Activated effector memory CD4-positive, alpha-beta T cell treated with Interleukin-2 at 50 U/mL for 16 hours (primary cell): Measurements from ENCODE around the gene UBE4B.
"Not testable (repeated sequence)": the region's sequence is repeated elsewhere in the genome, so short reads cannot be mapped to it uniquely, and the experiment has no call there.

Source experiments
- DNase-seq: peaks from one replicate; pipeline ENCODE4 v3.0.0-alpha.2; 2020

Gene UBE4B

GRCh38 chr1:10042746-10043145, 10.0 kb downstream of the UBE4B start:
- DNase-seq: no peak

- no peak for DNase-seq
Measured at GRCh38 chr1:10045480-10046355, 13.0 kb downstream of the UBE4B start.

GRCh38 chr1:10046356-10047085, 13.8 kb downstream of the UBE4B start:
- DNase-seq: no peak

- no peak for DNase-seq
Measured at GRCh38 chr1:10048601-10049000, 15.8 kb downstream of the UBE4B start.

GRCh38 chr1:10050611-10051010, 17.9 kb downstream of the UBE4B start:
- DNase-seq: no peak

DNA sequence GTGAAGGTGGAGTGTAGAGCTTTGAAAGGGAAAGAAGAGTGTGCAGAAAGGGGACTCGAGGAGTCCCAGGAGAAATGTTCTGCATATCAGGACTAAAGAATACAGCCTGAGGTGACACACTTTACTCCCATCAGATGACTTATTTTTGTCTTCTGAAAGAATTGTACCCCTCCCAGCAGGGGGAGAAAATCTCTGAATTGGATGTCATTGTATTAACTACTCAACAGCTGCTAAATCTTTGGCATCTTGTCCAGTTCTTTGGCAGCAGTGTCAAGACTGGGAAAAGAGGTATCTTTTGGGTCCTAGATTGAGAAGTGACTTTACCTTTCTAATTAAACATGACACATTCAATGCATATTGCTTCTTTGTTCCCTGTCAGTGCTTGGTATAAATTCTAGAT, 18.9 kb downstream of the UBE4B start:
- no peak for DNase-seq

GRCh38 chr1:10052347-10052746, 19.6 kb downstream of the UBE4B start:
- DNase-seq: no peak

DNA sequence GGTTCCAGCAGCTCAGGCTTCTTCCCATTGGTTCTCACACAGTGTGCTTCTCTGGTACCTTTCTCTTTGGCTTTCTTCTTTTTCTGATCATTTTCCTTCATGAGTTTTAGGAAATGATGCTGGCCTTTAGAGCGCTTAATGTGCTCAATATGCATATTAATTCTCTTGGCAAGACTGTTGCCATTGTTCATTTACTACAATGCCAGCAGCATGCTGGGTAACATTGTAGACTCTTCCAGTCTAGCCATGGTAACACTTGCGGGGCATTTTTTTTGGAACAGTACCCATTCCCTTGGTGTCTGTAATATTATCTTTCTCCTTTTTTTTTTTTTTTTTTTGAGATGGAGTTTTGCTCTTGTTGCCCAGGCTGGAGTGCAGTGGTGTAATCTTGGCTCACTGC, 21.7 kb downstream of the UBE4B start:
- DNase-seq: no peak

DNA sequence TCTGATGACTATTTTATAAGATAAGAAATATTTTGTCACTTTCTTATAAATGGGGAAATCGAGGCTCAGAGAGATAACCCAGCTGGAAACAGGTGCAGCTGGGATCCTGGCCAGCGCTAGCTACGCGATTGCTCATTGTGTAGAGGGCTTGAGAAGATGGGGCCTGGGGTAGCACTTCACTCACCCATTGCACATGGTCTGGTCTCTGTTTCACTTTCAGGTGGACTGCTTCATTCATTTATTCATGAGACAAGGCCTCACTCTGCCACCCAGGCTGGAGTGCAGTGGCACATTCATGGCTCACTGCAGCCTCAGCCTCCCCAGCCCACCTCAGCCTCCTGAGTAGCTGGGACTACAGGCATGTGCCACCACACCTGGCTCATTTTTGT, 23.8 kb downstream of the UBE4B start:
- no peak for DNase-seq

GRCh38 chr1:10057343-10057742, 24.6 kb downstream of the UBE4B start:
- no peak for DNase-seq

- no peak for DNase-seq
Measured at GRCh38 chr1:10057796-10058195, 25.0 kb downstream of the UBE4B start.

- no peak for DNase-seq
Measured at GRCh38 chr1:10059342-10059718, 26.6 kb downstream of the UBE4B start.

DNA sequence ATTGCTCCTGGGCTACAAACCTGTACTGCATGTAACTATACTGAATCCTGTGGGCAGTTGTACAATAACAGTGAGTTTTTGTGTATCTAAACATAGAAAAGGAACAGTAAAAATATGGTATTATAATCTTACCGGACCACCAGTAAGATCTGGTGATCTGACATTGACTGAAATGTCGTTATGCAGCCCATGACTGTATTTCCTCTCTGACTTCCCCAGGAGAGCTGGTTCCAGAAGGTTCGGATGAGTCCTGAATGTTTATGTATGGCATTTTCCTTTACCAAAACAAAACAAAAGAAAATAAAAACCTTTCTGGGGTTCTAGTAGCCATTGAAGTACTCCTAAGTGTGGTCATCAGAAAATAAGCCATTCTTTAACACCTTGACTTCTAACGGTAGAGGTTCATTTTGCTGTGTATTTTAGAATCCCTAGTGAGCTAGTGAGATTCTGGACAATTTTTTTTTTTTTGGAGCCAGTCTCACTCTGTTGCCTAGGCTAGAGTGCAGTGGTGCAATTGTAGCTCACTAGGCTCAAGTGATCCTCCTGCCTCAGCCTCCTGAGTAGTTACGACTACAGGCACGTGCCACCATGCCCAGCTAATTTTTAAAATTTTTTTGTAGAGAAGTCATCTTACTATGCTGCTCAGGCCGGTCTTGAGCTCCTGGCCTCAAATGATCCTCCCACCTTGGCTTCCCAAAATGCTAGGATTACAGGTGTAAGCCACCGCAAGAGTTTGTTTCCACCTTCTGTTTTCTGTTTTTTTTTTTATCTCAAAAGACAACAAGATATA, 27.7 kb downstream of the UBE4B start:
- DNase-seq: no peak

- DNase-seq: no peak
Measured at GRCh38 chr1:10061276-10061675, 28.5 kb downstream of the UBE4B start.

- no peak for DNase-seq
Measured at GRCh38 chr1:10063878-10064277, 31.1 kb downstream of the UBE4B start.

DNA sequence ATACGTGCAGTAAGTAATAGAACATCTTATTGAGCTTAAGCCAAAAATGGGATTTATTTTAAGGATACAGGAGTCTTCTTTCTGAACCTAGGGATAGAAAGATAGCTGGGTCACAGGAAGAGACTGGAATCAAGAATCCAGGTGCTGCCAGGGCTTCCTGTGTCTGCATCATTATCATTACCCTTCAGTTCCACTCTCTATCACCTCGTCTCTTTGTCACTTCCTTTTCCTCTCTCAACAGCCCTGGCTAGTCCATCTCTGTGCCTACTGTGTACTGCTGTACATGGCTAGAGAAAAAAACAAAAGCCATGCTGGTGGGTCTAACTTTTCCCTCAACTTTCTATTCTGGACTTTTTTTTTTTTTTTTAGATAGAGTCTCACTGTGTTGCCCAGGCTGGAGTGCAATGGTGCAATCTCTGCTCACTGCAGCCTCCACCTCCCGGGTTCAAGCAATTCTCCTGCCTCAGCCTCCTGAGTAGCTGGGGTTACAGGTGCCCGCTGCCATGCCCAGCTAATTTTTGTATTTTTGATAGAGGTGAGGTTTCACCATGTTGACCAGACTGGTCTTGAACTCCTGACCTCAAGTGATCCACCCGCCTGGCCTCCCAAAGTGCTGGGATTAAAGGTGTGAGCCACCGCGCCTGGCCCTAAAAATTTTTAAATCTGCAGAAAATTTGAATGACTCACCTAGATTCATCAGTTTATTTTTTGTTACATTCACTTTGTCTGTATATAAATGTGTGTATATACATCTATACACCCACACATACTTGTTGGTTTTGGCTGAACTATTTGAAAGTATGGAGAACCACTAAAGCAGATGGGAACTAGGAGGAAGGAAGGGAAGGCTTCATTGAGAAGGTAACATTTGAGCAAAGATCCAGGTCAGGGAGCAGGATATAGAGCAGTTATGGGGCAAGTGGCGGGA, 31.9 kb downstream of the UBE4B start:
- DNase-seq: no peak

DNA sequence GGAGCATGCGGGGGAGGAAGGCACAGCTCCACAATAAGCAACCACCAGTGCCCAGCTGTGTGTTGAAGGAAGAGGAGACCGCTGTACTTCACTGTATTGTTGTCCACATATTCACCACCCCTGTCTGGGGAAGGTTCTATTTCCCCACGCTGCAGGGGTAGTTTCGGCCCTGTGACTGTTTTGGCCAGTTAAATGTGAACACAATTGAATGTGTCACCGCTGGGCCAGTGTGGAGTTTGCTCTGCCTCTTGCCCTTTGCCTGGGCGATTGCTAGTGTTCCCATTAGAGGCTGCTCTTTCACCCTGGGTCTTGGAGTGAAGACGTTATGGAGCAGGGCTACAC, 32.6 kb downstream of the UBE4B start:
- no peak for DNase-seq

DNA sequence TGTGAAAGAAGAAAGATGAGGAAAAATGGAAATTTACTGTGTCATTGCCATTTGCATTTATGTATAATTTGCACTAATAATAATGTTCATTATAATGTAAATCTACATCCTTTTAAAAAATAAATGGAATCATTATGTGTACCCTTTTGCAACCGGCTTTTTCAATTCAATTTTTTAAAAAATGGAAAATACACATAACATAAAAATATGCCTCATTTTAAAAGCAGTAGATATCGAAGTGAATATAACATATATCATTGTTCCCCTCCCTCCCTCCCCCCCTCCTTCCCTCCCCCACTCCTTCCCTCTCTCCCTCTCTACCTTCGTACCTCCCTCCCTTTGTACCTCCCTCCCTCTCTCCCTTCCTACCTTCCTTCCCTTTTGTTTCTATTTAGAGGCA, 33.0 kb downstream of the UBE4B start:
- no peak for DNase-seq

DNA sequence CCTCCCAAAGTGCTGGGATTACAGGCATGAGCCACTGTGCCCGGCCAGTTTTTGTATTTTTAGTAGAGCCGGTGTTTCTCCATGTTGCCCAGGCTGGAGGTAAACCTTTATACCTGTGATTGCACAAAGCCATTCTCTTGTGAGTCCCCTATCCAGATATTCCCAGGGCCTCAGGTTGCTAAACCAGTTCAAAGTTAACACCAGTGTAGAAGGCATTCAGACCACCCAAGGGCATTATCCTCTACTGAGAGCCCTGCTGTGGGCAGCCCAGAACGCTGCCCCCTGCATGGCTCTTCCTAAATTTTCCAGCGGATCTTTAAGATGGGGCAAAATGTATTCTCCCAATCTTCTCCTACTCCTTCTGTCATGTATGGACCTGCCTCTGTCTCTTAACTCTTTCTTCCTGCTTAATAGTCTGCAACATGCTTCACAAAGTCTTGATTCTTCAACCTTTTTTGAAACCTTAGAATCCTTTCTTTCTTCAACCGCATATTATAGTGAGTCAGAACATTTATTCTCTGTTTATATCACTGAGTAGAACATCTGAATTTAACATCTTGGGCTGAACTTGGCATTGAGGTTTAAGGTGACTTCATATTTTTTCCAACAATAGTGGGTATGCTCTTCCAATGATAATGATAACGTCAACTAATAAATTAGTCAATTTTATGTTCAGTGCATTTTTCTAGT, 36.0 kb downstream of the UBE4B start:
- DNase-seq: no peak

GRCh38 chr1:10070206-10070605, 37.4 kb downstream of the UBE4B start:
- no peak for DNase-seq

- DNase-seq: no peak
Measured at GRCh38 chr1:10071640-10072039, 38.9 kb downstream of the UBE4B start.

DNA sequence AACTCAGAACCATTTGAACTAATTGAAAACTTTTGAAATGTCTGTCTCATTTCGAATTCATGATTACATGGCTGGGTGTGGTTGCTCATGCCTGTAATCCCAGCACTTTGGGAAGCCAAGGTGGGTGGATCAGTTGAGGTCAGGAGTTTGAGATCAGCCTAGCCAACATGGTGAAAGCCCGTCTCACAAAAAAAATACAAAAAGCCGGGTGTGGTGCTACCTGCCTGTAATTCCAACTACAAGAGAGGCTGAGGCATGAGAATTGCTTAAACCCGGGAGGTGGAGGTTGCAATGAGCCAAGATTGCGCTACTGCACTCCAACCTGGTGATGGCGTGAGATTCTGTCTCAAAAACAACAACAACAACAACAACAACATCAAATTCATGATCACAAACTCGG, 40.6 kb downstream of the UBE4B start:
- not testable (repeated sequence) for DNase-seq
